ENCODE data around the gene GBP5. TPM values are rescaled to one million over a fixed set of nuclear protein-coding genes. Genes with fewer than 3 reads are reported as not detected.

The GBP5 gene
- total and polyA plus RNA-seq, 2 of the 13 experiments (the other 11 are each of a cell fraction or from before 2014, with no cell fraction given) = 0.01 TPM; not detected in 1

- in situ Hi-C loops (cut with HindIII; ENCODE audit: extremely low pct_ligation_motif_present, low pct_unique_long_range_greater_than_20kb) = no loop called here
- H3K27me3 ChIP-seq (ENCODE audit: control insufficient read depth in 1 of 2, insufficient read depth in 2 of 2, low read length in 2 of 2) = no peaks in the 10 kb centered on the region
- TF ChIP-seq, protein P1, sequence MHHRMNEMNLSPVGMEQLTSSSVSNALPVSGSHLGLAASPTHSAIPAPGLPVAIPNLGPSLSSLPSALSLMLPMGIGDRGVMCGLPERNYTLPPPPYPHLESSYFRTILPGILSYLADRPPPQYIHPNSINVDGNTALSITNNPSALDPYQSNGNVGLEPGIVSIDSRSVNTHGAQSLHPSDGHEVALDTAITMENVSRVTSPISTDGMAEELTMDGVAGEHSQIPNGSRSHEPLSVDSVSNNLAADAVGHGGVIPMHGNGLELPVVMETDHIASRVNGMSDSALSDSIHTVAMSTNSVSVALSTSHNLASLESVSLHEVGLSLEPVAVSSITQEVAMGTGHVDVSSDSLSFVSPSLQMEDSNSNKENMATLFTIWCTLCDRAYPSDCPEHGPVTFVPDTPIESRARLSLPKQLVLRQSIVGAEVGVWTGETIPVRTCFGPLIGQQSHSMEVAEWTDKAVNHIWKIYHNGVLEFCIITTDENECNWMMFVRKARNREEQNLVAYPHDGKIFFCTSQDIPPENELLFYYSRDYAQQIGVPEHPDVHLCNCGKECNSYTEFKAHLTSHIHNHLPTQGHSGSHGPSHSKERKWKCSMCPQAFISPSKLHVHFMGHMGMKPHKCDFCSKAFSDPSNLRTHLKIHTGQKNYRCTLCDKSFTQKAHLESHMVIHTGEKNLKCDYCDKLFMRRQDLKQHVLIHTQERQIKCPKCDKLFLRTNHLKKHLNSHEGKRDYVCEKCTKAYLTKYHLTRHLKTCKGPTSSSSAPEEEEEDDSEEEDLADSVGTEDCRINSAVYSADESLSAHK (CRISPR knock-in tag; IDR thresholded peaks at IDR 0.05; ENCODE audit: borderline replicate concordance) = no peak
- TF ChIP-seq PPARG (CRISPR knock-in tag; conservative IDR thresholded peaks at IDR 0.05) = no peak
- TF ChIP-seq ZBTB3 (CRISPR knock-in tag; IDR thresholded peaks at IDR 0.05; ENCODE audit: borderline replicate concordance, low read depth) = no peak
- no peak for TF ChIP-seq MEIS2 (CRISPR knock-in tag; IDR thresholded peaks at IDR 0.05)
- no peak for TF ChIP-seq NFYC (CRISPR knock-in tag; IDR thresholded peaks at IDR 0.05)
- no peak for TF ChIP-seq DZIP1 (CRISPR knock-in tag; IDR thresholded peaks at IDR 0.05)
- TF ChIP-seq E2F2 (CRISPR knock-in tag; IDR thresholded peaks at IDR 0.05; ENCODE audit: borderline replicate concordance) = no peak
- TF ChIP-seq ZFP41 (CRISPR knock-in tag; IDR thresholded peaks at IDR 0.05; ENCODE audit: borderline replicate concordance) = no peak
- no peak for TF ChIP-seq STAG1 (CRISPR knock-in tag; IDR thresholded peaks at IDR 0.05)
- TF ChIP-seq CHCHD3 (CRISPR knock-in tag; IDR thresholded peaks at IDR 0.05) = no peak
- no peak for TF ChIP-seq ZNF224 (CRISPR knock-in tag; IDR thresholded peaks at IDR 0.05)
- TF ChIP-seq ZNF768 (CRISPR knock-in tag; IDR thresholded peaks at IDR 0.05) = no peak
- no peak for TF ChIP-seq NCOR1 (IDR thresholded peaks at IDR 0.05; ENCODE audit: borderline replicate concordance, low read length)
- WGBS (ENCODE audit: low lambda C conversion rate) = 3% methylated on average over 1 of the region's 1 CpG
- no peak overlapping the region for H3K4me2 ChIP-seq (ENCODE audit: low read depth, low read length)
- FAIRE-seq (no peak), ATAC-seq (no peak), DNase-seq (ENCODE audit: low spot score) (no peak)
- H3K4me1 ChIP-seq (ENCODE audit: insufficient read depth, low read length) = no peaks in the 10 kb centered on the region
- no peaks in the 10 kb centered on the region for H4K20me1 ChIP-seq (ENCODE audit: insufficient read depth, low read length)
- H2AFZ ChIP-seq (ENCODE audit: low read length) = no peak overlapping the region
- CTCF ChIA-PET (ENCODE audit: low intra/inter-chr PET ratio, low total read pairs) = no interaction called here
- no peak overlapping the region for H3K4me3 ChIP-seq (replicated peaks in 1 of 3; ENCODE audit: insufficient read depth in 1 of 3, low read depth in 2 of 3, low read length in 3 of 3)
- intact Hi-C loops (cut with micrococcal nuclease; ENCODE audit: unreplicated experiment) = no loop called here
- H3K36me3 ChIP-seq (replicated peaks in 1 of 2; ENCODE audit: control insufficient read depth in 1 of 2, insufficient read depth in 2 of 2, low read length in 2 of 2) = no peaks in the 10 kb centered on the region
- BruUV-seq (replicated peaks) = no TSS peak
- no peak overlapping the region for H3K27ac ChIP-seq (ENCODE audit: extremely low read length, insufficient read depth, low read length)
- no peaks in the 10 kb centered on the region for H3K9me3 ChIP-seq (ENCODE audit: low read length)
- POLR2A ChIA-PET = no interaction called here
- no peak overlapping the region for H3K9ac ChIP-seq (ENCODE audit: insufficient read depth, low read depth, low read length)
- no peaks in the 10 kb centered on the region for H3K79me2 ChIP-seq (ENCODE audit: insufficient read depth, low read length)
These were observed 49.7 kb upstream of the GBP5 start for GRCh38 chr1:89322402-89322801.
